C4-2B (cell line): ENCODE data around the gene PPIB.

Source experiments
- H3K27ac ChIP-seq: fragments of 450-650 bp; 2 replicates; pipeline ENCODE4 v1.5.1; 2017
- ZFX ChIP-seq: fragments of 450-650 bp; IDR thresholded peaks from 2 replicates; pipeline ENCODE4 v1.6.1; 2017
- TF ChIP-seq, protein P1 (sequence below): fragments of 450-650 bp; conservative IDR thresholded peaks from 2 replicates; pipeline ENCODE4 v1.5.1; 2017; ENCODE audit warnings: mild to moderate bottlenecking

Gene PPIB

DNA sequence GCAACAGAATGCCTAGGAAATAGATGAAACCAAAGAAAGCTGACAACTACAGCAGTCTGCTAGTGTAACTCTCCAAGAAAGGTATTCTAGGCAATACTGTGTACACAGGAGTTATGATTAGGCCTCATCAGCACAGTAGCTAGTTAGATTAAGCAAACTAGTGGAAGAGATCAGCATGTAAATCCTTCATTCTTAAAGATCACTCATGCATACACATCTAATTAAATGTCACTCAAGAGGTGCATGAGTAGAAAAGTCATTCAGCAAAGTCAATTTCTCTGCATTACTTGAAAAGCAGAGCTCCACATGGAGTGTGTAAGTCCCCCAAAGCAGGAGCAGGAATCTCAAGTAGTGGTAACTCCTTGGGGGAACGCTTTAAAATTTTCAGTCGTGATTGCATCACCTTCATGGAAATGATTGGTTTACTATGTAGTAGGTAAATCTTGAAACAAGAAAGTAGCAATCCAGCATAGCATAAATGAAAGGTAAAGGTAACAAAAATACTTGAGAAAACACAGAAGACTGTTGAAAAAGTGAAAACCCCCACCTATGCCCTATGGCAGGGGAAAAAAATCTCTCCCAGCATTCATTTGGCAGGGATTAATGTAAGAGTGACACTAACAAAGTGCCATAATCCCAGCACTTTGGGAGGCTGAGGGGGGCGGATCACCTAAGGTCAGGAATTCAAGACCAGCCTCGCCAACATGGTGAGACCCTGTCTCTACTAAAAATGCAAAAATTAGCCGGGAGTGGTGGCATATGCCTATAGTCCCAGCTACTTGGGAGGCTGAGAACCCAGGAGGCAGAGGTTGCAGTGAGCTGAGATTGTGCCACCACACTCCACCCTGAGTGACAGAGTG lies 29.4 kb upstream of the PPIB start:
- no peak overlapping the region for H3K27ac ChIP-seq
- no peak for TF ChIP-seq ZFX
- TF ChIP-seq, protein P1, sequence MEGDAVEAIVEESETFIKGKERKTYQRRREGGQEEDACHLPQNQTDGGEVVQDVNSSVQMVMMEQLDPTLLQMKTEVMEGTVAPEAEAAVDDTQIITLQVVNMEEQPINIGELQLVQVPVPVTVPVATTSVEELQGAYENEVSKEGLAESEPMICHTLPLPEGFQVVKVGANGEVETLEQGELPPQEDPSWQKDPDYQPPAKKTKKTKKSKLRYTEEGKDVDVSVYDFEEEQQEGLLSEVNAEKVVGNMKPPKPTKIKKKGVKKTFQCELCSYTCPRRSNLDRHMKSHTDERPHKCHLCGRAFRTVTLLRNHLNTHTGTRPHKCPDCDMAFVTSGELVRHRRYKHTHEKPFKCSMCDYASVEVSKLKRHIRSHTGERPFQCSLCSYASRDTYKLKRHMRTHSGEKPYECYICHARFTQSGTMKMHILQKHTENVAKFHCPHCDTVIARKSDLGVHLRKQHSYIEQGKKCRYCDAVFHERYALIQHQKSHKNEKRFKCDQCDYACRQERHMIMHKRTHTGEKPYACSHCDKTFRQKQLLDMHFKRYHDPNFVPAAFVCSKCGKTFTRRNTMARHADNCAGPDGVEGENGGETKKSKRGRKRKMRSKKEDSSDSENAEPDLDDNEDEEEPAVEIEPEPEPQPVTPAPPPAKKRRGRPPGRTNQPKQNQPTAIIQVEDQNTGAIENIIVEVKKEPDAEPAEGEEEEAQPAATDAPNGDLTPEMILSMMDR: no peak

GRCh38 chr15:64187396-64188191 lies 24.8 kb upstream of the PPIB start:
- TF ChIP-seq, protein P1: no peak
- TF ChIP-seq ZFX: no peak
- no peak overlapping the region for H3K27ac ChIP-seq

GRCh38 chr15:64185146-64185911 lies 22.5 kb upstream of the PPIB start:
- TF ChIP-seq ZFX: no peak
- TF ChIP-seq, protein P1: no peak
- H3K27ac ChIP-seq: no peak overlapping the region

GRCh38 chr15:64182859-64183370 lies 20.1 kb upstream of the PPIB start:
- TF ChIP-seq ZFX: no peak
- TF ChIP-seq, protein P1: no peak
- H3K27ac ChIP-seq: no peak overlapping the region

GRCh38 chr15:64180235-64180824 lies 17.5 kb upstream of the PPIB start:
- TF ChIP-seq, protein P1: no peak
- no peak for TF ChIP-seq ZFX
- no peak overlapping the region for H3K27ac ChIP-seq

DNA sequence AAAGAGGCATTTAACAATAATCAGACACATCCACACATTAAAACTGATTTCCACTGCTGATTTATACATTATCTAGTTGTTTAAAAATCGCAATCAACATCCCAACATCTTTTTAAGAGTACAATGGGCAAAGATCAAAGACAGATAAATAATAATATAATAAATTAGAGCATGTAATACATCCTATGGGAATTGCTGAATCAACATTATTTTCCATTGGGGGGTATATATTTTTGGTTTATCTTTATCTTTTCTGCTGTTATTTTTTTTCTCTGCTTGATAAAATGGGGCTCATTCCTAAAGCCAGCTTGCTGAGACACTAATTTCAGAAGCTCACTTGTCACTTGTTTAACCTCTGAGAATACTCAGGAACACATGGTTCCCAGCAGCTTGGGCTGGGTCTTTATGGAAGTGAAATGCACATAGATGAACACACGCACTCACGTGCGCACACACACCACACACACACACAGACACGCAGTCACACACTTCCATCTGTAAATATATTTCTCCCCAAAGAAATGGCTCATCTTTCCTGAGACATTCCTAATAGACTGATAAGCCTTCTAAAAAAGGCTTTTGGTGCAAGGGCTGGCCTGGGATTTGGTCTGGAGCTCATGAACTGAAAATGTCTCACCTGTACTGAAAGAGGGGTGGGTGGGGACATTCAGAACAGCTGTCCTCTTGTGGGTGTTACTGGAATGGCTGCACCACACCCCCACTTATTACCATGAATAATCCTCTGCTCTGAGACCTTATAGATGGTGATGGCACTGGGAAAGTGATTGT lies 3.5 kb upstream of the PPIB start:
- H3K27ac ChIP-seq: no peak overlapping the region

More for the DNA sequence above, 3.5 kb upstream of the PPIB start:
- TF ChIP-seq ZFX: no peak
- TF ChIP-seq, protein P1: no peak
